HEK293 (cell line): Measurements from ENCODE around the gene CLCN1.

Experiments used
- ATF2 ChIP-seq: fragments of 450-650 bp; formaldehyde crosslinking; IDR thresholded peaks from 2 replicates; pipeline ENCODE4 v1.5.1; 2016; ENCODE audit warnings: missing biosample characterization, missing genetic modification characterization, low read depth
- CTCF ChIP-seq: fragments of 450-650 bp; formaldehyde crosslinking; IDR thresholded peaks from 2 replicates; pipeline ENCODE4 v1.5.1; 2016; ENCODE audit warnings: missing biosample characterization, missing genetic modification characterization
- HOXD13 ChIP-seq: sonication (generic); formaldehyde crosslinking; IDR thresholded peaks from 2 replicates; pipeline ENCODE4 v1.8.0; 2022; ENCODE audit warnings: missing genetic modification reagents, borderline replicate concordance
- KLF1 ChIP-seq: fragments of 450-650 bp; formaldehyde crosslinking; IDR thresholded peaks from 2 replicates; pipeline ENCODE4 v1.5.1; 2016; ENCODE audit warnings: missing biosample characterization, missing genetic modification characterization
- KLF9 ChIP-seq: fragments of 450-650 bp; formaldehyde crosslinking; IDR thresholded peaks from 2 replicates; pipeline ENCODE4 v1.5.1; 2016; ENCODE audit warnings: missing biosample characterization, missing genetic modification characterization, low read depth
- REST ChIP-seq: fragments of 450-650 bp; formaldehyde crosslinking; IDR thresholded peaks from 2 replicates; pipeline ENCODE4 v1.5.1; 2016; ENCODE audit warnings: missing biosample characterization, missing genetic modification characterization
- YY1 ChIP-seq: fragments of 450-650 bp; formaldehyde crosslinking; IDR thresholded peaks from 2 replicates; pipeline ENCODE4 v1.5.1; 2018; ENCODE audit warnings: missing biosample characterization, missing genetic modification characterization
- ZFHX2 ChIP-seq: fragments of 450-650 bp; formaldehyde crosslinking; conservative IDR thresholded peaks from 2 replicates; pipeline ENCODE4 v1.5.1; 2016; ENCODE audit warnings: missing biosample characterization, missing genetic modification characterization
- ZNF114 ChIP-seq: fragments of 450-650 bp; formaldehyde crosslinking; IDR thresholded peaks from 2 replicates; pipeline ENCODE4 v1.5.0; 2017; ENCODE audit warnings: missing biosample characterization, missing genetic modification characterization
- ZNF302 ChIP-seq: fragments of 450-650 bp; formaldehyde crosslinking; IDR thresholded peaks from 2 replicates; pipeline ENCODE4 v1.5.1; 2016; ENCODE audit warnings: missing biosample characterization, missing genetic modification characterization, low read depth
- ZNF521 ChIP-seq: fragments of 450-650 bp; formaldehyde crosslinking; IDR thresholded peaks from 2 replicates; pipeline ENCODE4 v1.5.1; 2017; ENCODE audit warnings: missing biosample characterization, mild to moderate bottlenecking, missing genetic modification characterization
- ZNF600 ChIP-seq: fragments of 450-650 bp; formaldehyde crosslinking; IDR thresholded peaks from 2 replicates; pipeline ENCODE4 v1.5.1; 2016; ENCODE audit warnings: missing biosample characterization, missing genetic modification characterization
- ZNF830 ChIP-seq: fragments of 450-650 bp; IDR thresholded peaks from 2 replicates; pipeline ENCODE4 v1.5.0; 2018; ENCODE audit warnings: missing biosample characterization, missing genetic modification characterization, low read depth, mild to moderate bottlenecking, moderate library complexity

GRCh38 chr7:143390773-143391317, 74.9 kb downstream of the CLCN1 start:
- TF ChIP-seq REST (tag by site-specific recombination) (no peak), HOXD13 (CRISPR knock-in tag) (no peak), ZNF114 (tag by site-specific recombination) (no peak), CTCF (tag by site-specific recombination) (no peak), KLF9 (tag by site-specific recombination) (no peak), YY1 (tag by site-specific recombination) (no peak), ZNF302 (tag by site-specific recombination) (no peak), ZNF521 (no peak), KLF1 (tag by site-specific recombination) (no peak), ATF2 (no peak), ZNF830 (tag by site-specific recombination) (no peak), ZNF600 (no peak), ZFHX2 (tag by site-specific recombination) (no peak)
